ENCODE results near the gene HOXB13.

The HOXB13 gene

DNA sequence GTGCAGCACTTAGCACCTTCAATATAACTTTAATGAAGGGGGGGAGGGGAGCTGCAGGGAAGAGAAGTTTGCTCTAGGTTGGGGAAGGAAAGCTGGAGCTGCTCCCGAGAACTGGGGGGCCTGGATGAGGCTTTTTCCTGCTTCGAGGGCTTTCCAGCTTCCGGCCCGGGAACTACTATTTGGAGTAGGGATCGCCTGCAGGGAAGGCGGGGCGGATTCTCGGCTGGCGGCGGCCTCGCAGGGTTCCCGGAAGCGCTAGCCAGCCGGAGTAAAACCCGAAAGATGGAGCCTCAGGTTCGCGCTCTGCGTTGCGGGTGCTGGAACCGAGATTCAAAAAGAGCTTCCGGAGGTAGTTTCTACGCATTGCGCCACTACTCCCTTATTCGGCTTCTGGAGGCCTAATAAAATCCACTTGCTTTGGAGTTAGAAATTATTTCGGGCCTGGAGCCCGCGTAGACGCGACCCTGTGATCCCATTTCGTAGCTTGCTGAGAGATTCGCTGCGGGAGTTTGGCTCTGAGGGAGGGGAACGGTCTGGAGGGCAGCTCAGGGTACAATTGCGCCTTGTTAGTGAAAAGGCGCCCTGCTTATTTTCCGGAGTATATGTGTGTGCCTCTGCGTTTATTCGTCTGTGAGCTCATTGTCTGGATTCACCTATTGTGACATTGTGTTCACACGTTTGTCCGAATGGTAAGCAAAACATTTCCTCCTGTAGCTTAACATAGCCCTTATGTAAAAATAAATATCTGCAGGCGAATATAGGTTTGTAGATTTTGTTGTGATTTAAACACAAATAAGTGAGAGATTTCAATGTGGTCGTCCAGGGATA, 4.9 kb downstream of the HOXB13 start:
- no peak overlapping the region for H3K4me3 ChIP-seq
- intact Hi-C loops (cut with DNase I; ENCODE audit: low total_unique reads) = loop anchor here (10.0 kb wide), 1 partner anchor 161 kb away; no protein-coding TSS in a partner anchor

DNA sequence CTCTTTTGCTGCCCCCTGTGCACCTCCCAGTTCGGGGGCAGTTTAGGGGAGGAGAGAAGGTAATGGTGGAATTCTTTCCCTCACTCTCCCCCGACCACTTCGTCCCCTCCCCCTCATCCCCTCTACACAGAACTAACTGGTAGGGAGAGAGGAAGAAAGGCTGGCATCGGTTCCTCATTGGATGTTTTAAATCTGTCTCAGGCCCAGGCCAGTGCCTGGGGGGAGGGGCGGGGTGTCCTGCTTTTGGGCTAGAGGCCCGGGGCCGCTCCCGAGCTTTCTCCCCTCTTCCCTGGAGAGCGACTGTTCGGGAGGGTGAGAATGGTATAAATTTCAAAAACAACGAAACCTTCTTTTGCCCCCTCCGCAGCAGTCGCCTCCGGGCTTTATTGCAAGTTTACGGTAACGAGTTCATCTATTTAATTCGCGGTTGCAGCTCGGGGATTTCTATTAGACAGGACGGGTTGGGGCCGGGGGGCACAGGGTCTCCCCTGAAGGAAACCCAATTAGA, 5.6 kb downstream of the HOXB13 start, which contains the start of gene PRAC2:
PRAC2 (plus strand) TSS at position 271 of the 508 bp plus-strand sequence. CDS start 1,226 bp downstream, outside the sequence.
- no peak for TF ChIP-seq CTCF (IDR thresholded peaks at IDR 0.05)
- no peak within 1 kb of the TSS for H3K27ac ChIP-seq
- DNase-seq = no peak
- peaks cover 0 to 36% (median 23%) of the 10 kb centered on the region in 4 donors for H3K4me1 ChIP-seq
- H3K4me3 ChIP-seq = no peak within 1 kb of the TSS
- peaks cover 13 to 100% of the 10 kb centered on the region in 2 donors for H3K27me3 ChIP-seq
- intact Hi-C loops (cut with DNase I; ENCODE audit: low total_unique reads) = loop anchor here (10.0 kb wide), 1 partner anchor 162 kb away; no protein-coding TSS in a partner anchor
- no peaks in the 10 kb centered on the region for H3K36me3 ChIP-seq
- no peaks in the 10 kb centered on the region for H3K9me3 ChIP-seq

More for the DNA sequence above, 4.9 kb downstream of the HOXB13 start:
- Histone ChIP-seq H3K36me3 (no peaks in the 10 kb centered on the region), H3K27ac (no peak overlapping the region), H3K4me1 (peaks cover 0 to 40% (median 26%) of the 10 kb centered on the region in 4 donors), H3K9me3 (no peaks in the 10 kb centered on the region), H3K27me3 (peaks cover 13 to 100% of the 10 kb centered on the region in 2 donors)
- no peak for DNase-seq
- TF ChIP-seq CTCF (IDR thresholded peaks at IDR 0.05) = no peak

- DNase-seq = no peak
- H3K36me3 ChIP-seq = no peaks in the 10 kb centered on the region
- H3K9me3 ChIP-seq = no peaks in the 10 kb centered on the region
- peaks cover 0 to 36% (median 23%) of the 10 kb centered on the region in 4 donors for H3K4me1 ChIP-seq
- no peak within 1 kb of the TSS for H3K27ac ChIP-seq
- peaks cover 13 to 100% of the 10 kb centered on the region in 2 donors for H3K27me3 ChIP-seq
- H3K4me3 ChIP-seq = no peak within 1 kb of the TSS
- intact Hi-C loops (cut with DNase I; ENCODE audit: low total_unique reads) = loop anchor here (10.0 kb wide), 1 partner anchor 162 kb away; no protein-coding TSS in a partner anchor
- no peak for TF ChIP-seq CTCF (IDR thresholded peaks at IDR 0.05)
Measured at GRCh38 chr17:48722201-48722907, 6.2 kb downstream of the HOXB13 start, which contains the start of gene PRAC1. TSS of gene PRAC1 (minus strand) at chr17:48722518. CDS start at chr17:48722392, 126 bp downstream.

GRCh38 chr17:48721009-48721402, 7.5 kb downstream of the HOXB13 start:
- H3K9me3 ChIP-seq = no peaks in the 10 kb centered on the region
- no peak overlapping the region for H3K27ac ChIP-seq
- peaks cover 11 to 100% of the 10 kb centered on the region in 2 donors for H3K27me3 ChIP-seq
- no peaks in the 10 kb centered on the region for H3K36me3 ChIP-seq
- no peak for TF ChIP-seq CTCF (IDR thresholded peaks at IDR 0.05)
- intact Hi-C loops (cut with DNase I; ENCODE audit: low total_unique reads) = loop anchor here (10.0 kb wide), 1 partner anchor 164 kb away; no protein-coding TSS in a partner anchor
- H3K4me1 ChIP-seq = peaks cover 0 to 36% (median 23%) of the 10 kb centered on the region in 4 donors
- DNase-seq = no peak
- no peak overlapping the region for H3K4me3 ChIP-seq

GRCh38 chr17:48720266-48721008, 8.1 kb downstream of the HOXB13 start:
- H3K36me3 ChIP-seq = no peaks in the 10 kb centered on the region
- H3K4me1 ChIP-seq = peaks cover 0 to 35% (median 22%) of the 10 kb centered on the region in 4 donors
- H3K4me3 ChIP-seq = no peak overlapping the region
- no peak for DNase-seq
- intact Hi-C loops (cut with DNase I; ENCODE audit: low total_unique reads) = loop anchor here (10.0 kb wide), 1 partner anchor 164 kb away; no protein-coding TSS in a partner anchor
- H3K27me3 ChIP-seq = peaks cover 11 to 100% of the 10 kb centered on the region in 2 donors
- no peak overlapping the region for H3K27ac ChIP-seq
- TF ChIP-seq CTCF (IDR thresholded peaks at IDR 0.05) = no peak
- H3K9me3 ChIP-seq = no peaks in the 10 kb centered on the region

Data from tibial artery (tissue), 4 donors.